ENCODE data around the gene ZNF729. TPM values are rescaled to one million over a fixed set of nuclear protein-coding genes. Genes with fewer than 3 reads are reported as not detected.

The ZNF729 gene
- total RNA-seq, 1 experiment from 2014 or later = not detected

GRCh38 chr19:22326219-22326618 is 40.0 kb downstream of the ZNF729 start:
- ATAC-seq (no peak), DNase-seq (ENCODE audit: low read depth, low spot score) (no peak)
- H3K9me3 ChIP-seq (ENCODE audit: control insufficient read depth, insufficient read depth, low read depth, low read length) = no peaks in the 10 kb centered on the region
- H3K36me3 ChIP-seq (ENCODE audit: control insufficient read depth, insufficient read depth, low read length) = no peaks in the 10 kb centered on the region
- intact Hi-C loops (cut with micrococcal nuclease; ENCODE audit: unreplicated experiment) (no loop called here), in situ Hi-C loops (cut with HindIII; ENCODE audit: low pct_unique_long_range_greater_than_20kb, low sequenced_read_pairs) (no loop called here)
- no peak overlapping the region for H3K4me3 ChIP-seq (ENCODE audit: low read depth in 2 of 2, low read length in 2 of 2)
- ChIA-PET POLR2A (no interaction called here), CTCF (no interaction called here)
- no peak overlapping the region for H3K27ac ChIP-seq (ENCODE audit: low read length)
- H3K27me3 ChIP-seq (ENCODE audit: control insufficient read depth, insufficient read depth, low read length) = no peaks in the 10 kb centered on the region
- BruUV-seq (replicated peaks) = no TSS peak
- no peaks in the 10 kb centered on the region for H3K4me1 ChIP-seq (ENCODE audit: control insufficient read depth, insufficient read depth, low read length)
- TF ChIP-seq, protein P1, sequence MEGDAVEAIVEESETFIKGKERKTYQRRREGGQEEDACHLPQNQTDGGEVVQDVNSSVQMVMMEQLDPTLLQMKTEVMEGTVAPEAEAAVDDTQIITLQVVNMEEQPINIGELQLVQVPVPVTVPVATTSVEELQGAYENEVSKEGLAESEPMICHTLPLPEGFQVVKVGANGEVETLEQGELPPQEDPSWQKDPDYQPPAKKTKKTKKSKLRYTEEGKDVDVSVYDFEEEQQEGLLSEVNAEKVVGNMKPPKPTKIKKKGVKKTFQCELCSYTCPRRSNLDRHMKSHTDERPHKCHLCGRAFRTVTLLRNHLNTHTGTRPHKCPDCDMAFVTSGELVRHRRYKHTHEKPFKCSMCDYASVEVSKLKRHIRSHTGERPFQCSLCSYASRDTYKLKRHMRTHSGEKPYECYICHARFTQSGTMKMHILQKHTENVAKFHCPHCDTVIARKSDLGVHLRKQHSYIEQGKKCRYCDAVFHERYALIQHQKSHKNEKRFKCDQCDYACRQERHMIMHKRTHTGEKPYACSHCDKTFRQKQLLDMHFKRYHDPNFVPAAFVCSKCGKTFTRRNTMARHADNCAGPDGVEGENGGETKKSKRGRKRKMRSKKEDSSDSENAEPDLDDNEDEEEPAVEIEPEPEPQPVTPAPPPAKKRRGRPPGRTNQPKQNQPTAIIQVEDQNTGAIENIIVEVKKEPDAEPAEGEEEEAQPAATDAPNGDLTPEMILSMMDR (IDR thresholded peaks at IDR 0.05) = no peak
- TF ChIP-seq POLR2AphosphoS5 (IDR thresholded peaks at IDR 0.05; ENCODE audit: low read depth, low read length) (no peak), SIN3A (IDR thresholded peaks at IDR 0.05; ENCODE audit: borderline replicate concordance, insufficient read depth, low read depth, low read length) (no peak), TCF7L2 (IDR thresholded peaks at IDR 0.05; ENCODE audit: low read depth, low read length) (no peak), REST (IDR thresholded peaks at IDR 0.05; ENCODE audit: insufficient read depth in 1 of 2, low read depth in 2 of 2, low read length in 1 of 2) (no peak)

DNA sequence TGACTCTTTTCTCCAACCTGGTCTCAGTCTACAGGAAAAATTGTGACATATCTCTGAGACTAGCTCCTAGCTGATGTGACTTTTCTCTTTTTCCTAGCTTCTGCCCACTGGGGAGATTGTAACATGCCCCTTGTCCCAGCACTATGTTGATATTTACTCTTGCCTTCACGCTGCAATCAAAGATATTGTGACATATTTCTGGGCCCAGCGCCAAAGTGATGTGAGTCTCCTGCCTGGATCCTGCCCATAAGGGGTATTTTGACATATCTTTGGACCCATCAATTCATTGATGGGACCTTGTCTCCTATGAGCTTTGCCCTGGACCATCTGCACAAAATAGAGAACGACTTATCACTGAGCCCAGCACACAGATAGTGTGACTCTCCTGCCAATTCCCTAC is 41.1 kb downstream of the ZNF729 start:
- in situ Hi-C loops (cut with HindIII; ENCODE audit: low pct_unique_long_range_greater_than_20kb, low sequenced_read_pairs) = no loop called here
- ChIA-PET CTCF (no interaction called here), POLR2A (no interaction called here)
- ATAC-seq (no peak), DNase-seq (ENCODE audit: low read depth, low spot score) (no peak)
- H3K4me1 ChIP-seq (ENCODE audit: control insufficient read depth, insufficient read depth, low read length) = no peaks in the 10 kb centered on the region
- H3K27ac ChIP-seq (ENCODE audit: low read length) = no peak overlapping the region
- TF ChIP-seq TCF7L2 (IDR thresholded peaks at IDR 0.05; ENCODE audit: low read depth, low read length) (no peak), POLR2AphosphoS5 (IDR thresholded peaks at IDR 0.05; ENCODE audit: low read depth, low read length) (no peak), REST (IDR thresholded peaks at IDR 0.05; ENCODE audit: insufficient read depth in 1 of 2, low read depth in 2 of 2, low read length in 1 of 2) (no peak), SIN3A (IDR thresholded peaks at IDR 0.05; ENCODE audit: borderline replicate concordance, insufficient read depth, low read depth, low read length) (no peak)
- TF ChIP-seq, protein P1 (IDR thresholded peaks at IDR 0.05) = no peak
- intact Hi-C loops (cut with micrococcal nuclease; ENCODE audit: unreplicated experiment) = no loop called here
- H3K9me3 ChIP-seq (ENCODE audit: control insufficient read depth, insufficient read depth, low read depth, low read length) = no peaks in the 10 kb centered on the region
- H3K27me3 ChIP-seq (ENCODE audit: control insufficient read depth, insufficient read depth, low read length) = no peaks in the 10 kb centered on the region
- no TSS peak for BruUV-seq (replicated peaks)
- H3K4me3 ChIP-seq (ENCODE audit: low read depth in 2 of 2, low read length in 2 of 2) = no peak overlapping the region
- no peaks in the 10 kb centered on the region for H3K36me3 ChIP-seq (ENCODE audit: control insufficient read depth, insufficient read depth, low read length)

Measured in Panc1 (cell line).